ENCODE measurements around the gene R3HDM2.
"Not testable (repeated sequence)": the region's sequence is repeated elsewhere in the genome, so short reads cannot be mapped to it uniquely, and the experiment has no call there.

Gene R3HDM2

GRCh38 chr12:57419495-57419894, 11.3 kb downstream of the R3HDM2 start:
- no peak for DNase-seq

GRCh38 chr12:57418255-57418654, 12.6 kb downstream of the R3HDM2 start:
- DNase-seq = no peak

GRCh38 chr12:57416039-57416996, 14.5 kb downstream of the R3HDM2 start:
- no peak for DNase-seq

GRCh38 chr12:57415088-57415487, 15.8 kb downstream of the R3HDM2 start:
- DNase-seq = no peak

GRCh38 chr12:57414160-57414559, 16.7 kb downstream of the R3HDM2 start:
- DNase-seq = not testable (repeated sequence)

- DNase-seq = no peak
Observed at GRCh38 chr12:57410534-57410933, 20.3 kb downstream of the R3HDM2 start.

GRCh38 chr12:57404966-57405640, 25.7 kb downstream of the R3HDM2 start:
- no peak for DNase-seq

- not testable (repeated sequence) for DNase-seq
Observed at GRCh38 chr12:57402156-57402555, 28.7 kb downstream of the R3HDM2 start.

GRCh38 chr12:57401165-57401564, 29.7 kb downstream of the R3HDM2 start:
- no peak for DNase-seq

- not testable (repeated sequence) for DNase-seq
Observed at GRCh38 chr12:57399718-57400463, 31.0 kb downstream of the R3HDM2 start.

GRCh38 chr12:57397441-57397840, 33.4 kb downstream of the R3HDM2 start:
- no peak for DNase-seq

GRCh38 chr12:57395121-57395520, 35.7 kb downstream of the R3HDM2 start:
- DNase-seq = no peak

GRCh38 chr12:57390174-57390573, 40.7 kb downstream of the R3HDM2 start:
- no peak for DNase-seq

- no peak for DNase-seq
Observed at GRCh38 chr12:57389033-57389432, 41.8 kb downstream of the R3HDM2 start.

- no peak for DNase-seq
Observed at GRCh38 chr12:57388425-57388824, 42.4 kb downstream of the R3HDM2 start.

- no peak for DNase-seq
Observed at GRCh38 chr12:57386187-57386720, 44.6 kb downstream of the R3HDM2 start.

- DNase-seq = no peak
Observed at GRCh38 chr12:57385586-57385985, 45.3 kb downstream of the R3HDM2 start.

- DNase-seq = no peak
Observed at GRCh38 chr12:57384478-57384877, 46.4 kb downstream of the R3HDM2 start.

GRCh38 chr12:57381693-57382220, 49.1 kb downstream of the R3HDM2 start:
- no peak for DNase-seq

- peak; percentile 30 for DNase-seq
Observed at GRCh38 chr12:57380300-57380699, 50.5 kb downstream of the R3HDM2 start.

GRCh38 chr12:57377103-57377840, 53.6 kb downstream of the R3HDM2 start:
- DNase-seq = peak; percentile 92

- no peak for DNase-seq
Observed at GRCh38 chr12:57372233-57372632, 58.6 kb downstream of the R3HDM2 start.
